Measurements from ENCODE around the gene KCNH4. TPM values are rescaled to one million over a fixed set of nuclear protein-coding genes. Genes with fewer than 3 reads are reported as not detected.
A peak's percentile ranks its signal among the peaks of the same experiment; 100 is the strongest.
"Not testable (repeated sequence)": the region's sequence is repeated elsewhere in the genome, so short reads cannot be mapped to it uniquely, and the experiment has no call there.

KCNH4 gene
- total RNA-seq = 1 to 10 TPM; 2.2 to 2.6 (median 2.6) TPM

GRCh38 chr17:42180922-42181850 is at the start of gene KCNH4:
Gene KCNH4 (minus strand): TSS chr17:42181142. CDS start chr17:42180945, 197 bp downstream.
- ATAC-seq (peak; percentile 62 to 64), DNase-seq (peak; percentile 90)
- H3K4me3 Mint-ChIP-seq = peak within 1 kb of the TSS; percentile 66
- H3K4me1 Mint-ChIP-seq (ENCODE audit: low read depth) = peaks cover 56% of the 10 kb centered on the region
- peaks cover 5% of the 10 kb centered on the region for H3K27me3 Mint-ChIP-seq (ENCODE audit: low read depth)
- H3K36me3 Mint-ChIP-seq (ENCODE audit: insufficient read depth) = peaks cover 2% of the 10 kb centered on the region
- no peaks in the 10 kb centered on the region for H3K9me3 Mint-ChIP-seq

GRCh38 chr17:42230225-42230624 is 49.3 kb upstream of the KCNH4 start:
- Mint-ChIP-seq H3K9me3 (no peaks in the 10 kb centered on the region), H3K4me3 (no peak overlapping the region), H3K27me3 (ENCODE audit: low read depth) (no peaks in the 10 kb centered on the region), H3K36me3 (ENCODE audit: insufficient read depth) (peaks cover 7% of the 10 kb centered on the region), H3K4me1 (ENCODE audit: low read depth) (peaks cover 34% of the 10 kb centered on the region)
- peak; percentile 55 to 58 for ATAC-seq
- DNase-seq = no peak

- H3K9me3 Mint-ChIP-seq = no peaks in the 10 kb centered on the region
- no peak overlapping the region for H3K4me3 Mint-ChIP-seq
- peaks cover 17% of the 10 kb centered on the region for H3K4me1 Mint-ChIP-seq (ENCODE audit: low read depth)
- H3K36me3 Mint-ChIP-seq (ENCODE audit: insufficient read depth) = peaks cover 19% of the 10 kb centered on the region
- H3K27me3 Mint-ChIP-seq (ENCODE audit: low read depth) = no peaks in the 10 kb centered on the region
- ATAC-seq (no peak), DNase-seq (no peak)
Measured at GRCh38 chr17:42227849-42228700, 47.1 kb upstream of the KCNH4 start.

GRCh38 chr17:42225646-42226045 is 44.7 kb upstream of the KCNH4 start:
- peaks cover 17% of the 10 kb centered on the region for H3K4me1 Mint-ChIP-seq (ENCODE audit: low read depth)

GRCh38 chr17:42224651-42225050 is 43.7 kb upstream of the KCNH4 start:
- Mint-ChIP-seq H3K27me3 (ENCODE audit: low read depth) (no peaks in the 10 kb centered on the region), H3K36me3 (ENCODE audit: insufficient read depth) (peaks cover 28% of the 10 kb centered on the region), H3K4me1 (ENCODE audit: low read depth) (peaks cover 10% of the 10 kb centered on the region), H3K4me3 (no peak overlapping the region), H3K9me3 (no peaks in the 10 kb centered on the region)
- ATAC-seq (no peak), DNase-seq (no peak)

More at GRCh38 chr17:42225646-42226045, 44.7 kb upstream of the KCNH4 start:
- Mint-ChIP-seq H3K36me3 (ENCODE audit: insufficient read depth) (peaks cover 25% of the 10 kb centered on the region), H3K27me3 (ENCODE audit: low read depth) (no peaks in the 10 kb centered on the region), H3K4me3 (no peak overlapping the region), H3K9me3 (no peaks in the 10 kb centered on the region)
- ATAC-seq (no peak), DNase-seq (no peak)

GRCh38 chr17:42221886-42222745 is 41.2 kb upstream of the KCNH4 start:
- Mint-ChIP-seq H3K27me3 (ENCODE audit: low read depth) (no peaks in the 10 kb centered on the region), H3K4me1 (ENCODE audit: low read depth) (peaks cover 4% of the 10 kb centered on the region), H3K9me3 (no peaks in the 10 kb centered on the region), H3K4me3 (no peak overlapping the region), H3K36me3 (ENCODE audit: insufficient read depth) (peaks cover 34% of the 10 kb centered on the region)
- DNase-seq = peak; percentile 60
- ATAC-seq = peak; percentile 95 to 96

GRCh38 chr17:42219280-42219679 is 38.3 kb upstream of the KCNH4 start:
- peaks cover 37% of the 10 kb centered on the region for H3K36me3 Mint-ChIP-seq (ENCODE audit: insufficient read depth)

GRCh38 chr17:42214156-42214555 is 33.2 kb upstream of the KCNH4 start:
- no peak for DNase-seq
- Mint-ChIP-seq H3K9me3 (no peaks in the 10 kb centered on the region), H3K36me3 (ENCODE audit: insufficient read depth) (peaks cover 35% of the 10 kb centered on the region), H3K27me3 (ENCODE audit: low read depth) (no peaks in the 10 kb centered on the region), H3K4me3 (no peak overlapping the region), H3K4me1 (ENCODE audit: low read depth) (no peaks in the 10 kb centered on the region)
- ATAC-seq = no peak

More at GRCh38 chr17:42219280-42219679, 38.3 kb upstream of the KCNH4 start:
- not testable (repeated sequence) for H3K9me3 Mint-ChIP-seq; H3K4me3 Mint-ChIP-seq; ATAC-seq; H3K4me1 Mint-ChIP-seq (ENCODE audit: low read depth); DNase-seq; H3K27me3 Mint-ChIP-seq (ENCODE audit: low read depth)

GRCh38 chr17:42212382-42212781 is 31.4 kb upstream of the KCNH4 start:
- ATAC-seq = no peak
- Mint-ChIP-seq H3K27me3 (ENCODE audit: low read depth) (no peaks in the 10 kb centered on the region), H3K4me1 (ENCODE audit: low read depth) (no peaks in the 10 kb centered on the region), H3K4me3 (no peak overlapping the region), H3K36me3 (ENCODE audit: insufficient read depth) (peaks cover 29% of the 10 kb centered on the region), H3K9me3 (no peaks in the 10 kb centered on the region)
- DNase-seq = no peak

- not testable (repeated sequence) for H3K4me1 Mint-ChIP-seq (ENCODE audit: low read depth); H3K27me3 Mint-ChIP-seq (ENCODE audit: low read depth); H3K9me3 Mint-ChIP-seq; DNase-seq; H3K4me3 Mint-ChIP-seq; ATAC-seq
- peaks cover 27% of the 10 kb centered on the region for H3K36me3 Mint-ChIP-seq (ENCODE audit: insufficient read depth)
Measured at GRCh38 chr17:42211921-42212341, 31.0 kb upstream of the KCNH4 start.

- H3K4me3 Mint-ChIP-seq = no peak overlapping the region
- peaks cover 26% of the 10 kb centered on the region for H3K36me3 Mint-ChIP-seq (ENCODE audit: insufficient read depth)
- DNase-seq (no peak), ATAC-seq (no peak)
- no peaks in the 10 kb centered on the region for H3K4me1 Mint-ChIP-seq (ENCODE audit: low read depth)
- H3K9me3 Mint-ChIP-seq = no peaks in the 10 kb centered on the region
- no peaks in the 10 kb centered on the region for H3K27me3 Mint-ChIP-seq (ENCODE audit: low read depth)
Measured at GRCh38 chr17:42210046-42210445, 29.1 kb upstream of the KCNH4 start.

GRCh38 chr17:42206153-42206612 is 25.2 kb upstream of the KCNH4 start:
- not testable (repeated sequence) for H3K9me3 Mint-ChIP-seq; H3K4me1 Mint-ChIP-seq (ENCODE audit: low read depth); H3K4me3 Mint-ChIP-seq; H3K27me3 Mint-ChIP-seq (ENCODE audit: low read depth); ATAC-seq; DNase-seq
- peaks cover 32% of the 10 kb centered on the region for H3K36me3 Mint-ChIP-seq (ENCODE audit: insufficient read depth)

GRCh38 chr17:42203354-42203753 is 22.4 kb upstream of the KCNH4 start:
- Mint-ChIP-seq H3K4me3 (no peak overlapping the region), H3K4me1 (ENCODE audit: low read depth) (peaks cover 3% of the 10 kb centered on the region), H3K27me3 (ENCODE audit: low read depth) (no peaks in the 10 kb centered on the region), H3K36me3 (ENCODE audit: insufficient read depth) (peaks cover 34% of the 10 kb centered on the region), H3K9me3 (no peaks in the 10 kb centered on the region)
- ATAC-seq (no peak), DNase-seq (no peak)
